GM18526 (cell line): ENCODE results near the gene CENPW.

Experiments used
- POLR2A ChIP-seq: IDR thresholded peaks from 3 replicates; pipeline ENCODE4 v1.6.1; 2011; ENCODE audit not compliant: insufficient read length; ENCODE audit errors: extremely low read depth

The CENPW gene

GRCh38 chr6:126352514-126352913 is 12.6 kb downstream of the CENPW start:
- no peak for TF ChIP-seq POLR2A

- no peak for TF ChIP-seq POLR2A
Observed at GRCh38 chr6:126356526-126356925, 16.6 kb downstream of the CENPW start.

GRCh38 chr6:126359936-126360537 is 20.1 kb downstream of the CENPW start:
- TF ChIP-seq POLR2A: no peak

- no peak for TF ChIP-seq POLR2A
Observed at GRCh38 chr6:126361832-126362440, 22.0 kb downstream of the CENPW start.

GRCh38 chr6:126367849-126368248 is 27.9 kb downstream of the CENPW start:
- no peak for TF ChIP-seq POLR2A

- TF ChIP-seq POLR2A: no peak
Observed at GRCh38 chr6:126372626-126373025, 32.7 kb downstream of the CENPW start.

- TF ChIP-seq POLR2A: no peak
Observed at GRCh38 chr6:126373344-126373743, 33.4 kb downstream of the CENPW start.

- TF ChIP-seq POLR2A: no peak
Observed at GRCh38 chr6:126374372-126374771, 34.5 kb downstream of the CENPW start.

GRCh38 chr6:126376682-126377081 is 36.8 kb downstream of the CENPW start:
- no peak for TF ChIP-seq POLR2A

GRCh38 chr6:126377594-126378153 is 37.8 kb downstream of the CENPW start:
- TF ChIP-seq POLR2A: no peak

GRCh38 chr6:126380072-126380583 is 40.2 kb downstream of the CENPW start:
- TF ChIP-seq POLR2A: no peak

GRCh38 chr6:126381498-126381897 is 41.6 kb downstream of the CENPW start:
- no peak for TF ChIP-seq POLR2A

- no peak for TF ChIP-seq POLR2A
Observed at GRCh38 chr6:126383203-126383602, 43.3 kb downstream of the CENPW start.

- TF ChIP-seq POLR2A: no peak
Observed at GRCh38 chr6:126385536-126385935, 45.6 kb downstream of the CENPW start.

- TF ChIP-seq POLR2A: no peak
Observed at GRCh38 chr6:126388104-126388598, 48.2 kb downstream of the CENPW start.

GRCh38 chr6:126396131-126396530 is 56.2 kb downstream of the CENPW start:
- TF ChIP-seq POLR2A: no peak
